Thymus (tissue), 14 donors: Measurements from ENCODE around the gene CATSPER2. TPM values are rescaled to one million over a fixed set of nuclear protein-coding genes. Genes with fewer than 3 reads are reported as not detected.
"Not testable (repeated sequence)": the region's sequence is repeated elsewhere in the genome, so short reads cannot be mapped to it uniquely, and the experiment has no call there.

Source experiments
- DNase-seq, 9 donors: peaks; one replicate each; pipeline ENCODE4 v3.0.0-alpha.2; 2013; ENCODE audit warnings: low spot score in 9 of 9, low read depth in 6 of 9, missing footprints in 1 of 9
- H3K27ac ChIP-seq, 2 donors: one replicate each; pipeline ENCODE4 v1.5.1; 2013; ENCODE audit warnings: control low read depth in 1 of 2, low read depth in 1 of 2, low read length in 1 of 2, mild to moderate bottlenecking in 1 of 2, moderate library complexity in 1 of 2
- H3K27me3 ChIP-seq, 2 donors: one replicate each; pipeline ENCODE4 v1.5.1; 2013; ENCODE audit warnings: low read length in 1 of 2; ENCODE audit not compliant: control insufficient read depth in 2 of 2, insufficient read depth in 1 of 2
- H3K36me3 ChIP-seq, 2 donors: one replicate each; pipeline ENCODE4 v1.5.1; 2013; ENCODE audit warnings: low read length in 1 of 2, mild to moderate bottlenecking in 1 of 2, moderate library complexity in 1 of 2; ENCODE audit not compliant: control insufficient read depth in 2 of 2, insufficient read depth in 2 of 2
- H3K4me1 ChIP-seq, 2 donors: one replicate each; pipeline ENCODE4 v1.5.1; 2013; ENCODE audit warnings: low read length in 2 of 2; ENCODE audit not compliant: control insufficient read depth in 2 of 2, insufficient read depth in 2 of 2
- H3K4me3 ChIP-seq, 2 donors: one replicate each; pipeline ENCODE4 v1.5.1; 2013; ENCODE audit warnings: low read length in 2 of 2, control low read depth in 1 of 2, mild to moderate bottlenecking in 1 of 2
- H3K9me3 ChIP-seq, 2 donors: one replicate each; pipeline ENCODE4 v1.5.1; 2013; ENCODE audit warnings: low read length in 1 of 2, mild to moderate bottlenecking in 1 of 2; ENCODE audit not compliant: control insufficient read depth in 2 of 2, insufficient read depth in 1 of 2
- WGBS: extraction: QIAGEN DNeasy Blood & Tissue Kit; methylation state at CpG from one replicate; pipeline ENCODE4 v1.1.7; 2013; 5-methylcytosine and 5-hydroxymethylcytosine counted together
- long read RNA-seq, 10 donors: transcript quantifications; one replicate each; lab custom pipeline, GENCODE V29; 2026
- polyA plus RNA-seq: library from polyadenylated mRNA; stranded (reverse); fragments of 200-250 nt; gene quantifications from one replicate; pipeline ENCODE4 v1.2.3, GENCODE V29; 2013
- total RNA-seq: library from RNA; stranded (reverse); fragments of 120-200 nt; gene quantifications from one replicate; pipeline ENCODE4 v1.2.4, GENCODE V29; 2013
- donor health status: healthy.

CATSPER2 gene
- total RNA-seq (0.80 TPM), polyA plus RNA-seq (4.9 TPM)
- long read RNA-seq, donor 1 = 0 reads
- long read RNA-seq, donor 2 = 0 reads
- long read RNA-seq, donor 3 = 0 reads
- long read RNA-seq, donor 4 = 0 reads
- long read RNA-seq, donor 5 = 0 reads
- long read RNA-seq, donor 6, partial matches to known transcripts = 367 of 372 reads
- long read RNA-seq, donor 6, other reads (novel, unspliced or antisense) = 5 of 372 reads
- long read RNA-seq, donor 7 = 0 reads
- long read RNA-seq, donor 8 = 0 reads
- long read RNA-seq, donor 9 = 0 reads
- long read RNA-seq, donor 10 = 0 reads

- Histone ChIP-seq H3K27ac (no peak within 1 kb of the TSS), H3K36me3 (no peaks in the 10 kb centered on the region), H3K27me3 (no peaks in the 10 kb centered on the region), H3K4me3 (no peak within 1 kb of the TSS), H3K4me1 (no peaks in the 10 kb centered on the region), H3K9me3 (no peaks in the 10 kb centered on the region)
- WGBS = 96% methylated on average over 85 of the region's 85 CpGs
- DNase-seq = no peak
These were observed at the start of gene CATSPER2 for GRCh38 chr15:43648649-43649429. TSS of gene CATSPER2 (minus strand) at chr15:43648844. CDS start at chr15:43648061, 783 bp downstream.

GRCh38 chr15:43693148-43694022 is 44.7 kb upstream of the CATSPER2 start, which contains the start of gene CKMT1A:
TSS of gene CKMT1A (plus strand) at chr15:43693859. CDS start at chr15:43694051, 192 bp downstream.
- H3K4me1 ChIP-seq, H3K27me3 ChIP-seq, H3K27ac ChIP-seq, H3K4me3 ChIP-seq, H3K9me3 ChIP-seq, H3K36me3 ChIP-seq, DNase-seq: not testable (repeated sequence)
- WGBS = no CpG with 5 or more reads among the region's 43 CpGs

DNA sequence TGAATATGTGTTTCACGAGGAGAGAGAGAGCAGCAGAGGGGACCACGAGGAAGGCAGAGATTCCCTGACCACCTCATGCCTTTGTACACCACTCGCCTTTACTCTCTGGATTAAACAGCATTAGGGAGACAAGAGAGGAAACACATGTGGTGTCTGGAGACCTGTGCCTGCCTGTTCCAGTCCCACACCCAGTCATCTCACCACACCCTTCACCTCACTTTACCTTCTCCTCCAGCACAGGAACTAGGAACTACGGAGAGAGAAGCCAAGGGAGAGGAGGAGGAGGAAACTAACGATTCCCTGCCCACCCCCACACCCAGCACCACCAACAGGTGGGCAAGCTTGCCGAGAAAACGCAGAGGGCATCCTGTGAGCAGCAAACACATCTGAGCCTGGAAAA is 44.0 kb upstream of the CATSPER2 start:
- H3K36me3 ChIP-seq, H3K27ac ChIP-seq, H3K27me3 ChIP-seq, H3K4me1 ChIP-seq, DNase-seq, H3K4me3 ChIP-seq, H3K9me3 ChIP-seq: not testable (repeated sequence)
- 37% methylated on average over 3 of the region's 7 CpGs for WGBS

GRCh38 chr15:43689604-43690301 is 41.1 kb upstream of the CATSPER2 start:
- H3K27ac ChIP-seq, H3K4me1 ChIP-seq: not testable (repeated sequence)
- WGBS = no CpG with 5 or more reads among the region's 54 CpGs

GRCh38 chr15:43674175-43674574 is 25.5 kb upstream of the CATSPER2 start:
- WGBS = no CpG with 5 or more reads among the region's 1 CpG
- H3K9me3 ChIP-seq, DNase-seq, H3K27ac ChIP-seq, H3K27me3 ChIP-seq, H3K4me3 ChIP-seq, H3K4me1 ChIP-seq, H3K36me3 ChIP-seq: not testable (repeated sequence)

More at GRCh38 chr15:43689604-43690301, 41.1 kb upstream of the CATSPER2 start:
- H3K9me3 ChIP-seq, H3K36me3 ChIP-seq, H3K4me3 ChIP-seq, DNase-seq, H3K27me3 ChIP-seq: not testable (repeated sequence)

DNA sequence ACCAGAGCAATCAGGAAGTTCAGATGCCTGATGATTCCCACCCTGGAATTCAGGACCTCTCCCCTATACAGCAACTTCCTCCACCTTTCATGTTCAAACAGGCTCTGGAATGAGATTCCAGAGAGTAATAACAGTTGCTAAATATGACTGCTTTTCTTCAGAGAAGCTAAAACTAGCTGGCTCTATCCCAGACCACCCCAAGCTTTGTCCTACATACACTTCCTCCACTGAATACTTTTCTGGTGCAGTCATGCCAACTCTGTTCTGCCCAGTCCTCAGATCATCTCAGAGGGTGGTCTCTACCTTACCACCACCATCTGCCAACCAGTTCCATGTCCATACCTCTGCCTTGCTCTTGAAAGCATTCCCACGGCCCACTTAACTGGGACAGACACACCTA is 17.5 kb upstream of the CATSPER2 start:
- H3K27ac ChIP-seq, H3K4me1 ChIP-seq, H3K36me3 ChIP-seq, H3K9me3 ChIP-seq, H3K4me3 ChIP-seq, DNase-seq, H3K27me3 ChIP-seq: not testable (repeated sequence)
- WGBS = no CpG with 5 or more reads among the region's 1 CpG

GRCh38 chr15:43663333-43663732 is 14.7 kb upstream of the CATSPER2 start:
- H3K4me1 ChIP-seq, DNase-seq, H3K4me3 ChIP-seq, H3K9me3 ChIP-seq, H3K27me3 ChIP-seq, H3K36me3 ChIP-seq, H3K27ac ChIP-seq: not testable (repeated sequence)
- no CpG with 5 or more reads among the region's 8 CpGs for WGBS

DNA sequence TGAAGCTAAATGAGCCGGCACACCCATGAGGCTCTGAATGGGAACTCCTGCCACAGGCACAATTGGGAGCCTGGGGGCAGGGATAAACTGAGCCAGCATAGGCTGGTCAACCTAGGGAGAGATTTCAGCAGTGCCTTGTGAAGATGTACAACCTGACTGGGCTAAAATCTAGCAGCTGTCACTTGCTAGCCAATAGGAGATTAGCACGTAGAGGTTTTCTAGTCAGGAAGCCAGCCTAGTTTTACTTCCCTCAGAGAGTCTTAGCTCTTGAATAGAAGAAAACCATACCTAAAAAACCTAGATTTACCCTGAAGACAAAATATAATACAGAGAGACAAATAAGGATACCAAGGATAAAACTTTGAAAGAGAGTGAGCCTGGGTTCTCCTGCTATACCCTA is 13.6 kb upstream of the CATSPER2 start:
- H3K9me3 ChIP-seq, H3K36me3 ChIP-seq, H3K4me3 ChIP-seq, H3K27ac ChIP-seq, H3K4me1 ChIP-seq, DNase-seq, H3K27me3 ChIP-seq: not testable (repeated sequence)
- WGBS = 96% methylated on average over 1 of the region's 2 CpGs
